HPDE6-E6E7 (cell line): ENCODE results near the gene CCDC71L.
A peak's percentile ranks its signal among the peaks of the same experiment; 100 is the strongest.

Experiments
- DNase-seq: peaks from one replicate; pipeline ENCODE4 v3.0.0; 2011; ENCODE audit warnings: missing footprints; ENCODE audit errors: extremely low spot score

The CCDC71L gene

DNA sequence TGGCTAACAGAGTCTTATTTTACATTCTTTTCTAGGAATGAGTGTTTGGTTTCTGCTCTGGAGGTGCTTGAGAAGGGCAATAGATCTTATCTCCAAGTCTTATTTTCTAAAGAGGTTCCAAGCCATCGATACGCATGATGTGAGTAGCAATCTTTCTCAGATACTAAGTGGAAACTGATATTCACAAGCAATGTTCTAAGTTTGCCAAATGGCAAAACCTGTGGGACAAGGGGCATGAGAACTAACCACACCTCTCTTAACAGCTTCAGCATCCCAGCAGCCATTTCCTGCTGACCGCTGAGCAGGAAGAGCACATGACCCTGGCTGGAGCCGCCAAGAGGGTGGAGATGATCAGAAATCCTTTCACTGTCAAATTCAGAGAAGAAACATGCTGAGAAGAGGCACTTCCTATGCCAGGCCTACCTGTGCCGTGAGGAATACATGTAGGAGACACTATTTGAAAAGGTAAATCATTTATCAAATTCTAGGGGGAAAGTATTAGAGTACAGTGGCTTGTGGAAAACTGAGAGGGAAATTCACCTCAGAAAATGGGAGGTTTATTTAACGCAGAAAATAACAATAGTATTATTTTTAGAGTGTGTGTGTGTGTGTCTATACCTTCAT, 35.2 kb downstream of the CCDC71L start:
- DNase-seq: no peak

DNA sequence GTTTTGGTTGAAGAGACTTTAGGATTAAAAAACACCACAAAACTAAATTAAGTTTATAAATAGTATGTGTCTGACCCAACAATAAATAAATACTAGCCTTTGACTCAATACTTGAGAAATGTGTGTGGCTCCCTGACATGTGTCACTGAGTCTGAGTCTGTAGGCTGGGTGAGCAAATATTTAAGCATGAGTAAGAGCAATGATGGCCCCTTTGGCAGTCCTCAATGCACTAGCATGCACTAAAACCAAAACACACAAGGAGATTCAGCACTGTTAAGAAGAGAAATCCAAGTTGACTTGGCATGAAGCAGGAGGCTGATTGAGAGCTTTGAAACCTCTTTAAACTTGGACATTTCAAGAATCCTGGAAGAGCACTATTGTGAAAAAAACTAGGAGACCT, 37.1 kb downstream of the CCDC71L start:
- DNase-seq: peak; percentile 28

DNA sequence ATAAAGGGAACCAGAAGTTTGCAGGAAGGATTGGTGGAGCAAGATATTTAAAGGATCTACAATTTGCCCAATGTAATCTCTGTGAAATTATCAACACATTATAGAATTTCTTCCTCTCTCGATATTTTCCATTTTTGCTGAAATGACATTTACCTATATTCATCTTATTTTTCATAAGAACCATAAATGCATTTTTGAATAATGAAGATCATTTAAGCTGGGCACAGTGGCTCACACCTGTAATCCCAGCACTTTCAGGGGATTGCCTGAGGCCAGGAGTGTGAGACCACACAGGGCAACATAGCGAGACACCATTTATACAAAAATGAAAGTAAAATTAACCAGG, 37.7 kb downstream of the CCDC71L start:
- DNase-seq: no peak

DNA sequence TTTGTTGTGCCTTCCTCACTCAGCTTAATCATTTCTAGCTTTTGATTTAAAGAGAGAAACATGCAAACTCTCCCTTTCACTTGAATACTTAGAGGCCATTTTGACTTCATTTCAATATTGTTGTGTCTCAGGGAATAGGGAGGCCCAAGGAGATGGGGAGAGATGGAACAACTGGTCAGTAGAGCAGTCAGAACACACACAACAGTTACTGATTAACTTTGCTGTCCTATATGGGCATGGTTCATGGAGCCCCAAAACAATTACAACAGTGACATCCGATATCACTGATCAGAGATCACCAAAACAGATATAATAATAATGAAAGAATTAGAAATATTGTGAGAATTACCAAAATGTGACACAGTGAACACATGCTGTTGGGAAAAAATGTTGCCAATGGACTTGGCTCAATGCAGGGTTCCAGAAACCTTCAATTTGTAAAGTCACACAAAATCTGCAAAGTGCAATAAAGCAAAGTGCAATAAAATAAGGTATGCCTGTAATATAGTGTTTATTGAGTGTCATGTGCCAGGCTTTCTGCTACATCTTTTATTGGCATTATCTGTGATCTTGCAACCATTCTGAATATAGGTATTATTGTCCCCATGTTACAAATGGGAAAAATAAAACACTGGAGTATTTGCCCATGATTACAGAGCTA, 38.2 kb downstream of the CCDC71L start:
- DNase-seq: no peak

DNA sequence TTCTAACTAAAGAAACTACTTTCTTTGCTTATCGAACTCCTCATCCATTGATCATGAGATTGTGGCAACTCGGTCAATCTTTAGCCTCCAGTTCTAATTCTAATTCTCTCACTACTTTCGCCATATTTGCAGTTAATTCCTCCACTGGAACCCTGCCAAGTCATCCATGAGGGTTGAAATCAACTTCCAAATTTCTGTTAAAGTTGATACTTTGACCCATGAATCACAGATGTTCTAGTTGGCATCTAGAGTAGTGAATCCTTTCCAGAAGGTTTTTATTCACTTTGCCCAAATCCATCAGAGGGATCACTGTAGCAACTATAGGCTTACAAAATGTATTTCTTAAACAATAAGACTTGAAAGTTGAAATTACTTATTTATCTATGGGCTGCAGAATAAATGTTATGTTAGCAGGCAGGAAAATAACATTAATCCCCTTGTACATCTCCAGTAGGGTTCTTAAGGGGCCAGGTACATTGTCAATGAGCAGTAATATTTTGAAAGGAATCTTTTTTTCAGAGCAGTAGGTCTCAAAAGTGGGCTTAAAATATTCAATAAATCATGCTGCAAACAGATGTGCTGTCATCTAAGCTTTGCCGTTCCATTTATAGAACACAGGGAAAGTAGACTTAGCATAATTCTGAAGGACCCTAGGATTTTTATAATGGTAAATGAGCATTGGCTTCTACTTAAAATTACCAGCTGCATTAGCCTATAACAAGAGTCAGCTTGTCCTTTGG, 39.4 kb downstream of the CCDC71L start:
- DNase-seq: no peak

DNA sequence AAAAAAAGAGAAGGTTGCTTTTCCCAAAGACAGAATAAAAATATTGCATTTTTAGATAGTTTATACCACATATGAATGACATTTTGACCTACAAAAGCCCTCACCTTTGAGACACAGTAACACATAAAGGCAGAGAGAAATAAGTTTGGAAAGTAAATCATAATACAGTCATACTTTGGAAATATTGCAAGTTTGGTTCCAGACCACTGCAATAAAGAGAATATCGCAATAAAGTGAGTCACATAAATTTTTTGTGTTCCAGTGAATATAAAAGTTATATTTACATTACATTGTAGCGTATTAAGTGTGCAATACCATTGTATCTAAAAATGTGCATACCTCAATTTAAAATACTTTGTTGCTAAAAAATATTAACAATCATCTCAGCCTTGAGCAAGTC, 40.3 kb downstream of the CCDC71L start:
- no peak for DNase-seq

DNA sequence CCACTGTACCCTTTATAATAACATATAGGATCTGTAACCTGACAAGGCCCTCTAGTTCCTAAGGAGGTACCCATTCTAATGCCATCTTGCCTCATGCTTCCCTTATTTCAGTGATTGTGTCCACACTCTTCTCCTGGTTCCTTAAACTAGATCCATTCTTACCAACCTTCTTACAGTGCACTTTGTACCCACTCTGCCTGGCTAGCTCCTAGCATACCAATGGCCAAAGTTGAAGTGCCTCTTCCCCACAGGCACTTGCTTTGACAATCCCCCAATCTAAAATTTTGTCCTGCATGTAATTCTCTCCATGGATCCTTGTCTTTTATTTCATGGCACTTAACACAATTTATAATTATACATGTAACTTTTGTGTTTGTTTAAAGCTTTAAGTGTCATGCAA, 40.9 kb downstream of the CCDC71L start:
- DNase-seq: no peak

DNA sequence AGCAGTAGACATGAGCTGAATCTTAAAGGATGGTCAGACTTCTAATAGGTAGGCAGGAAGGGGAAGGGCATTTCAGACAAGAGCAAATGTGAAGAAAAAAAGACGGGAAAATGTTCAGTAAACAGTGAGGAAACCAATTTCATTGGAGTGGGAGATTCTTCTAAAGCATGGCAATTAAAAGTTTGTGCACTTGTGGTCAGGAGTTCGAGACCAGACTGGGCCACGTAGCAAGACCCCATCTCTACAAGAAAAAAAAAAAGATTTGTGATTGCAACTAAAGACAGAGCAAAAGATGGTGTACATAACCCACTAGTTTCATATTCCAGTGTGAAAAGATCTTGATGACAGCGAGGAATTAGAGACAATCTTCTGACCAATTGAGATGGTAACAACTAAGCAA, 41.7 kb downstream of the CCDC71L start:
- DNase-seq: no peak

DNA sequence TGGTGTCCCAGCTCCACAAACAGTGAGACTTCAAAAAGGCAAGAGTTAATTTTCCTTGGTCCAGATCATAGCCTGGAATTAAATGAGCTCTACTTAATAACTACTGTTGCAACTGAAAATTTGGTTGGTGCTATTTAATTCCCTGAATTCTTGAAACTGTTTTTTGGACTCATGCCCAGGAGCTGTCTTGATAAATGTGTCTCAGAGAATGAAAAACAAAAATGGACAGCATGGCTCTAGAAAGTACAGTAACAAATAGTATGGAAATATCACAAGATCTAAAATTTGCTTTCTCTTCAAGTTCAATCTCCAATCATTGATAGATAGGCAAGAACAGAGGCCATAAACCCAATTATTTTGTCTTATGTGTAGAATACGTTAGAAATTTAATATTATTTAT, 42.5 kb downstream of the CCDC71L start:
- DNase-seq: no peak

DNA sequence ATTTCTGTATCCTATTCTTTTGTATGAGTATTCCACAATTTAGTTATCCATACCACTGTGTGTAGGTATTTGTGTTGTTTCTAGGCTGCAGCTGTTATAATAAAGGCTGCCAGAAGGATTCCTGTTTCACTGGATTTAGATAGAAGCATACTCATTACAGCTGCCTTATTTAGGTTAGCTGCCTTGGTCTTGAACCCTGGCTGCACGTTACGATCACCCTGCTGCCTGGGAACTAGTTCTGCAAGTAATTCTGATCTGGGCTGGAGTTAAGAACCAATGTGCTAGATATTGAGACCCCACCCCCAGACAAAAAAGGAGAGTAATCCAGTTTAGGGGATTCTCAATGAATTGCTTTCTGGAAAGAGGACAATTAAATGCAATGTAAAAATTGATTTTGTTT, 43.1 kb downstream of the CCDC71L start:
- DNase-seq: no peak

DNA sequence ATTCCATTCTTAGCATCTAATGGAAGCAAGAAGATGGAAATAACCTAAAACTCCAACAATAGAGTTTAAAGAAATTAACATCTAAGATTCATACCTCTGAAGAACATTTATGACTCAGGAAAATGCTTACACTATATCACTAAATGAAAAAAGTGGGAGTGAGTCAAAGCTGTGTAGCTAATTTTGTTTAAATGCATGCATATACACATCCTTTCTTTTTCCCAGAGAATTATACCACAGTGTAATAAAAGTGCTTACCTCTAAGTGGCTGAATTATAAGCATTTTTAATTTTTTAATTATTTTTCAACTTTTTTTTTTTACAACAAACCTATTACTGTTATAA, 44.3 kb downstream of the CCDC71L start:
- no peak for DNase-seq

DNA sequence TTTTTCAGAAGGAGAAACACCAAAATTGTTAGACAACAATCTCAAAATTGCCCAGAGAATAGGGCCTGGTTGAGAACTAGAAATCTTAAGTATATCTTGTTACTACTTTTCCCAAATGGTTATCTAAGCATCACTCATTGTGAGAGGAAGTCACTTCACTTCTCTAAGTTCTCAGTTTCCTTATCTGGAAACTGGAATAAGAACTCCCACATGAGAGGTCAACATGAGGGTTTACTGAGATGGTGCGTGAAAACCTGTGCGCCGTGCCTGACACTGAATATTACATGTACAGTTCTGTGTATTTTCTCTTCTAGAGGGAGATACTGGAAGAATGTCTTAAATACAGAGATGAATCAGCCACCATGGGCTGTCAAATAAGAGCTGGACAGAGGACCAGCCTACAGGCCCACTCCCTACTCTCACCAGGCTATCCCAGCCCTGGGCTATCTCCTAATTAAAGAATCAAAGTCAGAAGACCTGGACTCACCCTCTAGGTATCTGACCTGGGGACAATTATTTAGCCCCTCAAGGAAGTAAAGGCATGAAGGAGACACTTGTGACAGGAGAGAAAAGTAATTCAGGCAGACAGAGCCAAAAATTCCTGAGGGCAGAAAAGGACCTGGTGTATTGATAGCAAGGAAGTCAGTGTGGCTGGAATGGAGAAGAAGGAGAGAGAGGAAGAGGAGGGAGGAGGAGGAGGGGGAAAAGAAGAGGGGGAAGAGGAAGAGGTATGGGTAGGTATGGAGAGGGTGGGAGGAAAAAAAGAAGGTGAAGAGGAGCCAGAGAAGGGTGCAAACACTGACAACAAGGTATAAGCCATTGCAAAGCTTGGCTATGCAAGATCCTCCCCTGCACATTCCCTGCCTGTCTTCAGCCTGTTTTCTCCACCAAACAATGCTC, 44.9 kb downstream of the CCDC71L start:
- DNase-seq: no peak

DNA sequence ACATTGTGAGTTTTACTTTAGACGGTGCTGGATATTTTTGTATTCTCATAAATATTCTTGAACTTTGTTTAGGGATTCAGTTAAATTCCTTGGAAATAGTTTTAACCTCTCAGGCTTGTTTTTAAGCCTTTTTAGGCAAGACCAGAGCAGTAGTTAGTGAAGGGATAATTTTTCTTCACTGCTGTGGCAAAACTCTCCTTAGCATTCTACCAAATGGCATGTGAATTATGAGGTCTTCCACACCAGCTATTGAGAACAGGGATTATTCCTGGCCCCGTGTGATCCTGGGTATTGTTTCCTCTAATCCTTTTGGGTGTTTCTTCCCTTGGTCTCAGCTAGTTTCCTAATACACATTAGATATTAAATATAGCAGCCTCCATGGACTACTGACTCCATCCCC, 46.2 kb downstream of the CCDC71L start:
- no peak for DNase-seq

DNA sequence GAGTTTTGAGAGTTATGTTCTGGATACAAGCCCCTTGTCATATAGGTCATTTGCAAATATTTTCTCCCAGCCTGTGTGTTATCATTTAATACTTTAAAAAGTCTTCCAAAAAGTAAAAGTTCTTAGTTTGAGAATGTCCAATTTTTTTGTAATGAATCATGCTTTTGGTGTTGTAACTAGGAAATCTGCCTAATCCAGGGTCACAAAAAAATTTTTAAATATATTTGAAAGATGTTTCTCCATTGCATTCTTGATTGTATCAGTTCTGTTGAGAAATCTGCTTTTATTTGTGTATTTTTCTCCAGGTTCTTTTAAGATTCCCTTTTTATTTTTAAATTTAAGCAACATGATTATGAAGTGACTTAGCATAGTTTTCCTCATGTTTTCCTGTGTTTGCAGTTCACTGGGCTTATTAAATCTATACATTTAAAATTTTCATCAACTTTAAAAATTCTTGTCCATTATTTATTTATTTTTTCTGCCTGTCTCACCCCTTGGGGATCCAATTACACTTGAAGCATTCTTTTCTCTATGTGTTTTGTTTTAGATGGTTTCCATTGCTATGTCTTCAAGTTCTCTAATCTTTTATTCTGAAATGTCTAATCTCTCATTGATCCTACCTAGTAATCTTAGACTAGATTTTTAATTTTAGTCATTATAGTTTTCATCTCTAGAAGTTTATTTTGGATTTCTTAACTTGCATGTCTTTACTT, 47.0 kb downstream of the CCDC71L start:
- DNase-seq: no peak

DNA sequence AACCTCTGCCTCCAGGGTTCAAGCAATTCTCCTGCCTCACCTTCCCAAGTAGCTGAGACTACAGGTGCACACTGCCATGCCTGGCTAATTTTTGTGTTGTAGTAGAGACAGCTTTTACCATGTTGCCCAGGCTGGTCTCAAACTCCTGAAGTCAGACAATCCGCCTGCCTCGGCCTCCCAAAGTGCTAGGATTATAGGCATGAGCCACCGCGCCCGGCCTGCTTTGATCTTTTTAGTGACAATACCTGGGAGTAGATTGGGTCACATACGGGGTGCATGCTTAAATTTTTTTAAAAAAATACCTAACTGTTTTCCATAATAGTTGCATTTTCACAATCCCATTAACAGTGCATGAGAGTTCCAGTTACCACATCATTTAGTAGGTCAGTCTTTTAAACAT, 47.7 kb downstream of the CCDC71L start:
- DNase-seq: no peak

DNA sequence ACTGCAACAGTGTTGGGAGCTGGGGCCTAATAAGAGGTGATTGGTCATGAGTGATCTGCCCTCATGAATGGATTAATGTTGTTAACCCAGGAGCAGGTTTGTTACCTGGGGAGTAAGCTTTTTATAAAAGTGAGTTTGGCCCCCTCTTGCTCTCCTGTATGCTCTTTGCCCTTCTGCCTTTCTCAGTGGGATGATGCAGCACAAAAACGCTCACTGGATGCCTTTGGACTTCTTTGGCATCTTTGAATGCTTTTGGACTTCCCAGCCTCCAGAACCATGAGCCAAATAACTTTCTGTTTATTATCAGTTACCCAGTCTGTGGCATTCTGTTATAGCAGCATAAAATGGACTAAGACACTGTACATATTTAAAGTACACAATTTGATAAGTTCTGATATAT, 48.5 kb downstream of the CCDC71L start:
- DNase-seq: no peak

DNA sequence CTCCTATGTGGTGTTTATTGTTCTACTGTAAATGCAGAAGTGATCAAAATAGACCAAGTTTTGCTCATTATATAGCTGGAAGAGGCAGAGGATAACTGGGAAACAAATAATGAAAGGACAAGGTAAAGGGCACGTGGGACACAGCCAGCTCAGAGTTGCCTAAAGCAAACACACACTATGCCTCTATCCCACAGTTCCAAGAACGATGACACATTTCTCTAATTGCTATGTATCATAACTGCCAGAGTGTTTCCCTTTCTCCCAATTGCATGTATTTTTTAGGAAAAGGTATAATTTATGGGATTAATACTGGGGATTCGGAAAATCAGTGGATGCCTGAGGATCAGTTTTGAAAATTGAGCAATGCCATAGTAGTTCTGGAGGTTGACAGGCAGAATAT, 49.0 kb downstream of the CCDC71L start:
- DNase-seq: no peak

DNA sequence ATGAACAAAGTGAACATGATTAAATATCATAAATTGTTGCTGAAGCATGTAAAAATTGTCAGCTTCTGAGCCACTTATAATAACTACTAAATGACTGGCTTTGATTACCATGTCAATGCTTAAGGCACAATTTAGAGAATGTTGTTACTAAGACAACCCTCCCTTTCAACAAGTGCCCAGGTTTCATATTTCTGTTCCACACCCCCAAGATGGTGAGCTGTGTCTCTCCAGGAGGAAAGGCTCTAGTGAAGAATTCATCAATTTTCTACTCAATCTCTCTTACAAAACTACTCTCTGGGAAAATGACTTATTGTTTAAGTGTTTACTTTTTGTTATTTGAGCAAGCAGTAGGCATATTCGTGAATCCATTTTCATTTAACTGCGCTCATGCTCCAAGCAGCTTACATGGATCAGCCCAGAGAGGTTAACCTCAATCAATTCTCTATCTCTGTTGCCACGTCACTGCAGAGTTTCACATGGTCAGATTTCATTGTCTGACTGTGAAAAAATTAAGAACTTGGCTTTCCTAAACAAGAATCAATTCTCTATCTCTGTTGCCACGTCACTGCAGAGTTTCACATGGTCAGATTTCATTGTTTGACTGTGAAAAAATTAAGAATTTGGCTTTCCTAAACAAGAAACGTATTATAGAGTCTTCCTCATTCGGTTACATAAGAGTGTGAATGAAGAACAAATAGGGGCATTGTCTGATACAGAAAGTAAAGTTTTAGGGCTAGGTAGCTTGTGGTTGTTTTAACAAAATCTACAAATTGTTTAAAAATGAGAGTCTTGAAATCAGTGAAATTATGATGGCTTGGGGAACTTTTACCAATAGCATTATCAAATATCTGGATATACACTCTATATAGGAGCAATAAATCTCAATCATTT, 49.7 kb downstream of the CCDC71L start:
- DNase-seq: no peak

DNA sequence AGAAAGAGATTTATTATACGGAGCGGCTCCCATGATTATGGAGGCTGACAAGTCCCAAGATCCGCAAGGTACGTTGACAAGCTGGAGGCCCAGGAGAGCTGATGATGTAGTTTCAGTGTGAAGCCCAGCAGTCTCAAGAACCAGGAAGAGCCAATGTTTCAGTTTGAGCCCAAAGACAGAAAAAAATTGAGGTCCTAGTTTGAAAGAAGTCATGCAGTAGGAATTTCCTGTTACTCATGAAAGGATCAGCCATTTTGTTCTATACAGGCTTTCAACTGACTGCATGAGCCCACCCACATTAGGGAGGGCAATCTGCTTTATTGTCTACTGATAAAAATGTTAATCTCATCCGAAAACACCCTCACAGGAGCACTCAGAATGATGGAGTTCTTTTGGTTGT, 51.5 kb downstream of the CCDC71L start:
- DNase-seq: no peak

DNA sequence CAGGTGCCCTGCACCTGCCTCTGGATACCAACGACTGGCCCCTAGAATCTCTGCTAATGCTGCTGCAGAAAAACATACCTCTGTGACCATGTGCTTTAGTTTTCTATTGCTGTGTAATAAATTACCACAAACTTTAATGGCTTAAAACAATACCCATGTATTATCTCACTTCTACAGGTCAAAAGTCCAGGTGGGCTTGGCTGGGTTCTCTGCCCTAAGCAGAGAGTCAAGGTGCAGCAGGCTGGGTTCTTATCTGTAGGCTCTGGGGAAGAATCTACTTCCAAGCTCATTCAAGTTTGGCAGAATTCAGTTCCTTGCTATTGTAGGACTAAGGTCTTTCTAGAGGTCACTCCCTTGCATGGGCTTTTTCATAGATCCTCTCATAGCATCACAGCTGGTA, 52.3 kb downstream of the CCDC71L start:
- no peak for DNase-seq
